K562 (cell line): Measurements from ENCODE around the gene ATXN7L1. TPM values are rescaled to one million over a fixed set of nuclear protein-coding genes. Genes with fewer than 3 reads are reported as not detected.
A peak's percentile ranks its signal among the peaks of the same experiment; 100 is the strongest.

Experiments
- CLOCK ChIP-seq: fragments of 250-450 bp; sonication (Bioruptor Pico); IDR thresholded peaks from 2 replicates; pipeline ENCODE4 v1.4.0; 2020; ENCODE audit warnings: mild to moderate bottlenecking, moderate library complexity, borderline replicate concordance
- CREB5 ChIP-seq: fragments of 250-450 bp; sonication (Bioruptor Pico); IDR thresholded peaks from 2 replicates; pipeline ENCODE4 v1.5.0; 2020; ENCODE audit warnings: mild to moderate bottlenecking
- DEAF1 ChIP-seq: fragments of 450-650 bp; formaldehyde crosslinking; IDR thresholded peaks from 2 replicates; pipeline ENCODE4 v1.4.0; 2020; ENCODE audit warnings: mild to moderate bottlenecking, moderate library complexity
- EGR1 ChIP-seq: fragments of 450-650 bp; conservative IDR thresholded peaks from 2 replicates; pipeline ENCODE4 v1.6.1; 2017; ENCODE audit warnings: mild to moderate bottlenecking
- ETV6 ChIP-seq, 3 experiments: fragments of 150-350 bp in 1 of 3; sonication (generic) in 1 of 3; formaldehyde crosslinking in 1 of 3; IDR thresholded peaks; 2 replicates each; pipeline versions ENCODE4 v1.6.1 to v1.8.0; 2014 to 2022; ENCODE audit warnings: borderline replicate concordance in 2 of 3, low read depth in 2 of 3, antibody characterized with exemption in 1 of 3, low read length in 1 of 3, mild to moderate bottlenecking in 1 of 3, missing genetic modification reagents in 1 of 3
- KLF16 ChIP-seq: IDR thresholded peaks from 2 replicates; pipeline ENCODE4 v1.6.1; 2016; ENCODE audit warnings: antibody characterized with exemption
- L3MBTL2 ChIP-seq: fragments of 450-650 bp; IDR thresholded peaks from 2 replicates; pipeline ENCODE4 v1.6.1; 2016; ENCODE audit warnings: mild to moderate bottlenecking, moderate library complexity
- PHB ChIP-seq: fragments of 250-450 bp; sonication (Bioruptor Pico); IDR thresholded peaks from 2 replicates; pipeline ENCODE4 v1.5.0; 2021
- POLR2H ChIP-seq: IDR thresholded peaks from 2 replicates; pipeline ENCODE4 v1.6.1; 2016; ENCODE audit warnings: missing genetic modification characterization, low read depth, mild to moderate bottlenecking, control low read depth, missing compliant biosample characterization, moderate library complexity
- PRMT5 ChIP-seq: sonication (generic); formaldehyde crosslinking; IDR thresholded peaks from 2 replicates; pipeline ENCODE4 v1.5.0; 2020; ENCODE audit warnings: missing genetic modification reagents
- RCOR1 ChIP-seq, 2 experiments: IDR thresholded peaks; 2 replicates each; pipeline ENCODE4 v1.6.1; 2012; ENCODE audit warnings: low read depth in 2 of 2, low read length in 2 of 2, borderline replicate concordance in 1 of 2, improper control_type of control experiment in 1 of 2
- RUNX1 ChIP-seq: sonication (generic); IDR thresholded peaks from 2 replicates; pipeline ENCODE4 v1.6.1; 2016; ENCODE audit warnings: antibody characterized with exemption, low read depth
- SMC3 ChIP-seq: conservative IDR thresholded peaks from 2 replicates; pipeline ENCODE4 v1.6.1; 2011; ENCODE audit warnings: low read depth, low read length, improper control_type of control experiment; ENCODE audit not compliant: insufficient read depth
- STAG1 ChIP-seq: sonication (generic); formaldehyde crosslinking; IDR thresholded peaks from 2 replicates; pipeline ENCODE4 v1.5.0; 2020; ENCODE audit warnings: missing genetic modification reagents, borderline replicate concordance
- TCF3 ChIP-seq: sonication (generic); formaldehyde crosslinking; IDR thresholded peaks from 2 replicates; pipeline ENCODE4 v1.4.0; 2020; ENCODE audit warnings: mild to moderate bottlenecking, missing genetic modification reagents
- YY1 ChIP-seq, 3 experiments: IDR thresholded peaks; 2 replicates each; pipeline ENCODE4 v1.6.1; 2011; ENCODE audit warnings: low read length in 2 of 3, mild to moderate bottlenecking in 2 of 3, moderate library complexity in 2 of 3, borderline replicate concordance in 1 of 3, control low read depth in 1 of 3, low read depth in 1 of 3; ENCODE audit not compliant: insufficient read depth in 3 of 3, insufficient replicate concordance in 2 of 3, control insufficient read depth in 1 of 3, insufficient read length in 1 of 3; ENCODE audit errors: extremely low read depth in 1 of 3
- ZNF121 ChIP-seq: sonication (generic); formaldehyde crosslinking; conservative IDR thresholded peaks from 2 replicates; pipeline ENCODE4 v1.8.0; 2022; ENCODE audit warnings: missing genetic modification reagents
- ZNF143 ChIP-seq: sonication (generic); formaldehyde crosslinking; IDR thresholded peaks from 2 replicates; pipeline ENCODE4 v1.9.0; 2022; ENCODE audit warnings: mild to moderate bottlenecking, missing genetic modification reagents
- ZNF263 ChIP-seq: sonication (generic); formaldehyde crosslinking; IDR thresholded peaks from 2 replicates; pipeline ENCODE4 v1.8.0; 2022; ENCODE audit warnings: mild to moderate bottlenecking, missing genetic modification reagents, borderline replicate concordance
- ZNF668 ChIP-seq: fragments of 250-450 bp; sonication (Bioruptor Pico); IDR thresholded peaks from 2 replicates; pipeline ENCODE4 v1.8.0; 2022; ENCODE audit warnings: mild to moderate bottlenecking, inconsistent platforms
- polyA plus RNA-seq, 8 experiments: library from polyadenylated mRNA; depleted of rRNA in 4 of 8; stranded (reverse) in 5 of 8; unstranded in 3 of 8; fragments of >200 nt; fragmentation: Nextera tagmentation in 2 of 8; fragmentation: Illumina TruSeq in 1 of 8; extraction: Ambion mirVana in 2 of 8; extraction: Trizol in 1 of 8; gene quantifications; 2 replicates each; pipeline versions ENCODE4 v1.2.1 to v1.2.3, GENCODE V29; 2011 to 2014; ENCODE audit warnings: inconsistent platforms in 1 of 8, missing spikeins in 1 of 8
- total RNA-seq, 7 experiments: library from RNA; depleted of rRNA in 6 of 7; stranded (reverse); fragments of >200 nt in 6 of 7; fragmentation: Illumina TruSeq in 2 of 7; extraction: Trizol in 2 of 7; gene quantifications; 2 replicates each; pipeline versions ENCODE4 v1.2.1 to v1.2.3, GENCODE V29; 2011 to 2021; ENCODE audit warnings: low replicate concordance in 1 of 7
- TF ChIP-seq, protein P1 (sequence below): sonication (generic); formaldehyde crosslinking; IDR thresholded peaks from 2 replicates; pipeline ENCODE4 v1.8.0; 2022; ENCODE audit warnings: missing genetic modification reagents, mild to moderate bottlenecking, moderate library complexity, borderline replicate concordance

Gene ATXN7L1
- total and polyA plus RNA-seq, 9 of the 15 experiments (the other 6 are each of a cell fraction or from before 2014, with no cell fraction given): 6.6 to 13.7 (median 10.7) TPM

DNA sequence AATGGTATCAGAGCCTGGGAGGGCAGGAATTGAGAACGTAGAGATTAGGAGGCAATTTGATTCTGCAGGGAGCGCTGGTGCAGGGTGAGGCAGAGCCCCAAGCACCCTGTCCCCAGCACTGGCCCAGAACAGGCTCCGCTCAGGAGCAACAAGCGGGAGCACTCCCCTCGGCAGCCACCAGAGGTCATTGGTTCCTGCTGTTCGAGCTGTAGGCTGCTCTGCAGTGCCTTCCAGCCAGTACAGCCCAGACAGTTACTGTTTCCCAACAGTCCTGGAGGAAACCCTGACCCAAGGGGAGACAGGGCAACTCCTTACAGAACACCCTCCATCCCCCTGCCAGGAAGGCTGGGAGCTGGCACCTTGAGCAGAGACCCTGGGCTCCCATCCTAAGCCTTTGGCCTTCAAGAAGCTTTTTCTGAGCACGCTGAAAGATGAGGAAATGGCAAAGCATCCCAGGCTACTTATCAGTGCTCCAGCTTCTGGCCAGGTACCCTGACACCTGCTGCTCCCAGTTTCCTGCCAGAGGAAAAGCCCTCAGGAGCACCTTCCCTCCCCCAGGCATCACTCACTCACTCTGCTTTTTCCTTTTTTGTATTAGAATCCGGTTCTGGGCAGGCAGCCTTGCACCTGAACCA lies 223.9 kb downstream of the ATXN7L1 start (continued):
- TF ChIP-seq CLOCK (CRISPR knock-in tag) (no peak), RCOR1 (IDR thresholded peaks at IDR 0.05; ENCODE audit: borderline replicate concordance in 1 of 2, low read depth in 2 of 2, low read length in 2 of 2) (0 out of 4 replicates have a peak, but pooled peaks of 1 of the 2 experiments have one; percentile 24), ZNF668 (no peak), STAG1 (peak; percentile 90), EGR1 (no peak), ZNF143 (CRISPR knock-in tag) (no peak), L3MBTL2 (no peak), KLF16 (peak; percentile 59; the same call in 1 of the 2 replicates), ETV6 (IDR thresholded peaks at IDR 0.05; ENCODE audit: borderline replicate concordance in 1 of 2, low read depth in 2 of 2, low read length in 1 of 2) (no peak), ETV6 (CRISPR knock-in tag; IDR thresholded peaks at IDR 0.05; ENCODE audit: borderline replicate concordance) (no peak), POLR2H (tag) (no peak), PHB (no peak), CREB5 (CRISPR knock-in tag) (no peak), DEAF1 (CRISPR knock-in tag) (peak; percentile 76), PRMT5 (CRISPR knock-in tag) (no peak), YY1 (IDR thresholded peaks at IDR 0.05; ENCODE audit: borderline replicate concordance in 1 of 3, control insufficient read depth in 1 of 3, extremely low read depth in 1 of 3, insufficient read depth in 3 of 3, insufficient read length in 1 of 3, insufficient replicate concordance in 2 of 3, low read depth in 1 of 3, low read length in 2 of 3) (peak in 1 of 3 experiments; percentile 11), SMC3 (peak; percentile 95), TCF3 (no peak), ZNF121 (CRISPR knock-in tag) (no peak), RUNX1 (no peak), ZNF263 (CRISPR knock-in tag) (peak; percentile 82)
- TF ChIP-seq, protein P1, sequence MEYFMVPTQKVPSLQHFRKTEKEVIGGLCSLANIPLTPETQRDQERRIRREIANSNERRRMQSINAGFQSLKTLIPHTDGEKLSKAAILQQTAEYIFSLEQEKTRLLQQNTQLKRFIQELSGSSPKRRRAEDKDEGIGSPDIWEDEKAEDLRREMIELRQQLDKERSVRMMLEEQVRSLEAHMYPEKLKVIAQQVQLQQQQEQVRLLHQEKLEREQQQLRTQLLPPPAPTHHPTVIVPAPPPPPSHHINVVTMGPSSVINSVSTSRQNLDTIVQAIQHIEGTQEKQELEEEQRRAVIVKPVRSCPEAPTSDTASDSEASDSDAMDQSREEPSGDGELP: peak; percentile 61; the same call in 1 of the 2 replicates
